Left lobe of liver (tissue), 2 donors: ENCODE results near the gene SLCO3A1. TPM values are rescaled to one million over a fixed set of nuclear protein-coding genes. Genes with fewer than 3 reads are reported as not detected.

Experiments used
- ATAC-seq: fragments of 200-7000 bp; cut with Tn5 transposase; one replicate; pipeline ENCODE4 v1.9.1; 2020; ENCODE audit warnings: mild to moderate bottlenecking, moderate library complexity
- DNase-seq: peaks from one replicate; pipeline ENCODE4 v3.0.0-alpha.2; 2020; ENCODE audit warnings: low spot score
- total RNA-seq: library from RNA; stranded (reverse); gene quantifications from one replicate; pipeline ENCODE4 v1.2.1, GENCODE V29; 2021
- donor health status: DM: no; HTN: no; CAD: no; lungs with moderate emphysema.
- donor health status: DM: no; HTN: yes; CAD: no.

Gene SLCO3A1
- total RNA-seq, 1 donor from 2014 or later, result 3.4 TPM

DNA sequence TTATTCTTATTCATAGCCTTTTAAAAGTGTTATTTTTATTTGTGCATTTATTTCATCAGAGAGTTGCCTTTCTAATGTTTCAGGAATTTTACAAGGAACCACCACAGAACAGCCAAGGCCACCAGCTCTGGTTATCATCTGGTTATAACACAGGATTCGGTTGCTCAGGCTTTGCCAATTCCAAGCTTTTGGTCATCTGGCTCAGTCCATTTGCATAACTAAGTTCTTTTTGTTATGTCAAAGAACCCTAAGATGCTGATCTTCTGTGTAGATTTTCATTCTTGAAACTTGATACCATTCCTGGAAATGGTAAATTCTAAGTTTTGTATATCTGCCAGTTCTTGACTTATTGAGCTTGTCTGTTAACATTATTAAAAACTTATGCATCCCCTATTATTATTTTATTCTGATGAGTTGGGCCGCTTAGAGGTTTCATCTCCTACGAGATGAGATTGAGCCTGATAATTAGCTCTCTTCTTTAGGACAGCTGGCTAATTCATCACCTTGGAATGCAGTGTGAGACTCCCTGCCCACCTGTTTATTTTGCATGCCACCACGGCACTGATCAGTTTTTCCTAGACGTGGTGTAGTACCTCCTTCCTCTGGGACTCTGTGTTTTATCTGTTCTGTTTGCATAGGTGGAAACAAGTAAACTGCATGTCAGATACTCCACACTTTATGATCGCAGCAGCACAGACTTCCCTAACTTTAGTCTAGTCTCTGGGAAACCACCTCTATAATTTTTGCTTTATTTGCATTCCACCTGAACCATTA, 264.8 kb downstream of the SLCO3A1 start:
- DNase-seq (no peak), ATAC-seq (no peak)

DNA sequence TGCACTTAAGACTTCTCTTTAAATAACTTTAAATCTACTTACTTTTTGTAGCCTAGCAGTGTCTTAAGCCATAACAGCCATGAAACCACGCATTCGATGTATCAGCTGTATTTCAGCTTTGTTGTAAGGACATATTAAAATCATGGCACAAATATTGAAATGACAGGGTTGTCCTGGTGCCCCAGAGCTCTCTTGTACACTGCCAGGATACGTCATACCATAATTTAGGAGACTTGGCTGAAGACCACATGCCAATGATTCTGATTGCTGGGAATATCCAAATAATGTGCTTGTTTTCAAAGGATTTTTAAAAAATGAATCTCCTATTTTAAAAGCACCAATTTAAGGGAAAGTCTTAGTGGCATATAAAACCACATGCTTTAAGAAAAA, 265.4 kb downstream of the SLCO3A1 start:
- no peak for DNase-seq
- no peak for ATAC-seq

DNA sequence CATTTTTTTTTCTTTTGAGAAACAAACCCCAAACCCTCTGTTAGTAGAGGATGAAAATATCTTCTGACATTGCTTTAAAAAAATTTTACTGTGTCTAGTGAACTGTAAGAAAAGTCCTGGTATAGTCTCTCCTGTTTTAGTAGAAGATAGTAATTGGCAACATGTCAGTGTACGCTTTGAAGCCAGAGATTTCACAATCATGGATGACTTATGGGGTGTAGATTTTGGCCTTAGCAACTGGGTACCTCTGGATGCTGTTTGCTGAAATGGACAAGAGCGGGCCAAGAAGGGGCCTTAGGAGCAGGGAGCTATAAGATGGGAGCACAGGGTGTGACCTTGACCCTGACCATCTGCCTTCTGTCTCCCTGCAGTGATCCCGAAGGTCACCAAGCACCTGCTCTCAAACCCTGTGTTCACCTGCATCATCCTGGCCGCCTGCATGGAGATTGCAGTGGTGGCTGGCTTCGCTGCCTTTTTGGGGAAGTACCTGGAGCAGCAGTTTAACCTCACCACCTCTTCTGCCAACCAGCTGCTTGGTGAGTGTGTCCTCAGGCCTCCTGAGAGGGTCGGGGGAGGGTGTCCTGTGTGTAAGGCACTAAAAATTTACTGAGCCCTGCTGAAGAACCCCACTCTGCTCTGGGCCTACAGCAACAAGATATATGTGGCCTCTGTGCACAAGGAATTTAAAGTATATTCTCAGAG, 266.7 kb downstream of the SLCO3A1 start:
- ATAC-seq, result peak; percentile 52
- DNase-seq, result no peak

DNA sequence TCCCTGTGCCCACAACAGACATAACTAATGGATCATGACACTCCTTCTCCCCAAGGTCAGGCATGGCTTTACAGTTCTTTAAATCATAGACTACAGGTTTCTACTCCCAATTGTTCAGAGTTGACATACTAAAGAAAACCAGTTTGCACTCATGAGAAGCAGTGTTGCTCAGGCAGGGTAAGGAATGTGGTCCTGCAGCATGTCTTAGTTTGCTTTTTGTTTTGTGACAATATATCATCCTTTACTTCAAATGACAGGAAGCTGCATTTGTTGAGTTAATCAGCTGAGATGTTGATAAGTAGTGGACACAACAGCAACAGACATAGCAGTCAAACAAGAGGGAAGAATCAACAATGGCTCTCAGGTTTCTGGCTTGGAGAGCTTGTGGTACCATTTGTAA, 267.5 kb downstream of the SLCO3A1 start:
- ATAC-seq (no peak), DNase-seq (no peak)

DNA sequence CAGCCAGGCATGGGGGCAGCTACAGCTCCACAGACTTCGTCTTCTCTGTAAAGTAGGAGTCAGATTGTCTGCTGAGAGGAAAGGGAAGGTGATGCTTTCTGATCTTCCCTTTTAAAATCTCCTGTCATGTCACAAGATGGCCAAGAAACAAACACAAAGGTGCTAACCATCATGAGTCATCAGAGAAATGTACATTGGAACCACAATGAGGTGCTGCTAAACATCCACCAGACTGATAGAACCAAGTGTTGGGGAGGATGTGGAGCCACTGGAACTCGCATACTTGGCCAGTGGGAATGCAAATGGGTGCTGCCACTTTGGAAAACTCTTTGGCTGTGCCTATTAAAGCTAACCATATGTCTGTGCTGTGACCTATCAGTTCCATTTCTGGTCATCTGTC, 268.8 kb downstream of the SLCO3A1 start:
- DNase-seq (no peak), ATAC-seq (no peak)

DNA sequence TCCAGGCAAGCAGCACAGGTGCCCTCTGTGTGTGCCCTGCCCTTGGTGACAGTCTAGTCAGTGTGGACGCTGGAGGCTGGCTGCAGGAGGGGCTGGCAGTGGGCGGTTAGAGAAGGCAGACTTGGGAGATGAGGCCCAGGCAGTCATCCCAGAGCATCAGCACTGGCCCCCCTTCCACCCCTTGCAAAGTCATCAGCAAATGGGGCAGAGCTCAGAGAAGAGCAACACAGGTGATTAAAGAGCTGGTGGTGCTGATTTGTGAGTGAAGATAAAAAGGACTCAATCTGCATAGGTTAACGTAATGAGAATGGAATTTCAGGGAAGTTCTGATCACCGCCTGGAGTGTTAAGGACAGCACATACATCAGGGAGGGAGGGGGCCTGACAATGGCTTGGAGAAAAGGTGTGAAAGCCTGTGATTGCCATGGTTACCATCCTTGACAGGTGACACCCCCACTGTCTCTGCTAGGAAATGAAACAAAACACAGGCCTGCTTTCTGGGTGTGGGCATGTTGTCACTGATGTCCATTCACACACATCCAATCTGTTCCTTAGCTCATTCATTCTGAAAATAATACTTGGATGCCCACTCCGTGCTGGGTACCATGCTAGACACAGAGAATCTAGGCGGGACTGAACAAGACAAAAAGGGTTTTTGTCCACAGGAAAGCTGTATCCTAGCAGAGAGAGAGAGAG, 270.6 kb downstream of the SLCO3A1 start:
- peak; percentile 36 for ATAC-seq

DNA sequence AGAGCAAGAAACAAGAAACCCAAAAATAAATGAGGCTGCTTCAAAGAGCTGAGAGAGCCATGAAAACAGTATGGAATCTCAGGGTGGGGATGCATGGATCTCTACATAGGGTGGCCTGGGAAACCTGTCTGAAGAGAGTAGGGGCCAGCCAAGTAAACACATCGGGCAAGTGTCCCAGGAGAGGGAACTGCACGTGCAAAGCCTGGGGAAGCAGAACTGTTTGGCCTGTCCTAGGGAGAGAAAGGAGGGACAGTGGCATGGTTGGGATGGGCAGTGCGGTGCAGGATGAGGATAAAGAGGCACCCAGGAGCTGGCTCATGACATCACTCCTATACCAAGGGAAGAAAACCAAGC, 271.1 kb downstream of the SLCO3A1 start:
- DNase-seq, result no peak
- no peak for ATAC-seq

More for the DNA sequence above, 270.6 kb downstream of the SLCO3A1 start:
- no peak for DNase-seq

DNA sequence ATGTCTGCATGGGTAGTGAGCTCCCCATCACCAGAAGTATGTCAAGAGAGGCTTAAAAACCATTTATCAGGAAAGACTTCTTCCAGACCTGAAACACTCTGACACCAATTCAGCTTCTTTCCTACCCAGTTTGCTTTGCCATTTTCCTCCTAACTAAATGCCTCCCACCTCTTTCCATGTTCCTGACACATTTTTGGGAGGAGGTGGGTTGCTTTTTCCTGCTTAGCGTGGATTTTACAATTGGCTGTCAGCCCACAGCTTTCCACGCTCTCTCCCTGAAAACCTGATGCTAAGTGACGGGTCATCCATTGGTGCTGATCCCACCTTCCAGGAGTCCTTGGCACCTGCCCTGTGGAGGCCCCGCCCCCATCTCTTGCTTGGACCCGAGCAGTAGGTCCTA, 275.3 kb downstream of the SLCO3A1 start:
- ATAC-seq (no peak), DNase-seq (no peak)

DNA sequence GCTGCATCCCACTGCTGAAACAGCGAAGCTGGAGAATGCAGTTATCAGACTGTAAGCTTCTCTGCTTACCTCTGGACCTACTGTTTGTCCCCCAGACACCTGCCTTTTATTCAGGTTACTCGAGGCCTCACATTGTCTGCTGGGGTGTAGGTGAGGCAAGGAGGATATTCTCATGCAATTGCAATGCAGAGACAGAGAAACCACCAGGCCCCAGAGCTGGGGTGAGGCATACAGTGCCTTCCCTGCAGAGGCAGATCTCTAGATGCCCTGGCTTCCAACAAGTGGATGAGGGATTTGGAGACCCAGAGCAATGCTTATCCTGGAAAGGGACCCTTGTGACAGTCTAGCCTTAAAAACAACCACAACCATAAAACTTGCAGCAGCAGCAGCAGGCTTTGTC, 276.7 kb downstream of the SLCO3A1 start:
- ATAC-seq (no peak), DNase-seq (no peak)

DNA sequence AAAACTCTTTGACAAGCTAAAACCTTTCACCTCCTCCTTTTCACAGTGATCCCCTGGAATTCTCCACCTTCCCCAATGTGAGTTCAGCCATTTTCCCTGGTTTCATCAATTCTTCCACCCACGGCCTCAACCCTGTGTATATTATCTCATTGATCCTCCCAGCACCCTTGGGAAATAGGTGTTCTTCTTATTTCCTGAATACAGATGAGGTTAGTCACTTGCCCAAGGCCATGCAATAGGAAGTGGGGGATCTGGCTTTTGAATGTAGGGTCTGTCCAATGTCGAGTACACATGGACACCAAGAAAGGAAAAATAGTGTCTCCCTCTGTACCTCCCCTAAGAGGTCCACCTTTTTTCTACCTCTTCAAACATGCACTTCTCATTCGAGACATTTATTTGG, 277.4 kb downstream of the SLCO3A1 start:
- ATAC-seq (no peak), DNase-seq (no peak)

DNA sequence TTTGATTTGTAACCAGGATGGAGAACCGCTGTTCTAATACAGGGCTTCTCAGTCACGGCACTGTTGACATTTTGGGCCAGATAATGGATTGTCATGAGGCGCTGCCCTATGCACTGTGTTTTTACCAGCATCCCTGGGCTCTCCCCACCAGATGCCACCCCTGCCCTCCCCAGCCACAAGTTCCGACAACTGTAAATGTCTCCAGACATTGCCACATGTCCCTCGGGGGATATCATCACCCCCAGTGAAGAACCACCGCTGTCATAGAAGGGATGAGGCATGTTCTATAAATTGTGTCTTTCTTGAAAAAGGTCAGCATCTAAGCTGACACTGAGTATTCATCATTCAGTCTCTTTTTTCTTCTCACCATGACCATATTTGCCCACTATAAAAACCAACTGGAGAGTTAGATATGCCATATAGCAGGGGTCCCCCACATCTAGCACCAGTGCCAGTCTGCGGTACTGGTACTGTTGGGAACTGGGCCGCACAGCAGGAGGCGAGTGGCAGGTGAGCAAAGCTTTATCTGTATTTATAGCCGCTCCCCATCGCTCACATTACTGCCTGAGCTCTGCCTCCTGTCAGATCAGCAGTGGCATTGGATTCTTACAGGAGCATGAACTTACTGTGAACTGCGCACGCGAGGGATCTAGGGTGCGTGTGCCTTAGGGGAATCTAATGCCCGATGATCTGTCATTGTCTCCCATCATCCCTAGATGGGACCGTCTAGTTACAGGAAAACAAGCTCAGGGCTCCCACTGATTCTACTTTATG, 279.7 kb downstream of the SLCO3A1 start:
- DNase-seq (no peak), ATAC-seq (no peak)

DNA sequence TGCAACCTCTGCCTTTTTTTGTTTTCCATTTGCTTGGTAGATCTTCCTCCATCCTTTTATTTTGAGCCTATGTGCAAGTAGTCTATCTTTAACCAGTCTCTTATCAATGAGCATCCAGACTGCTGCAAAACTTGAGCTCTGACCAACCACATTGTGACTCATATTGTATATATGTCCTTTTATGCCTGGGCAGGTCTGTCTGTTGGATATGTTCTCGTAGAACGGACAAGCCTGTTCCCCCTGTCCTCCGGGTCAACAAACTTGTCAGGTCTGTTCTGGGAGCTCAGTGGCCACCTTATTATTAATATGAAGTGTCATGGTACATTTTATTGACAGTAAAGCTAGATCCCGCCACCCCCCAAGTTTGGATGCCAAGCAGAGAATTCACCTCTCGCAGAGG, 287.3 kb downstream of the SLCO3A1 start:
- DNase-seq (no peak), ATAC-seq (no peak)

DNA sequence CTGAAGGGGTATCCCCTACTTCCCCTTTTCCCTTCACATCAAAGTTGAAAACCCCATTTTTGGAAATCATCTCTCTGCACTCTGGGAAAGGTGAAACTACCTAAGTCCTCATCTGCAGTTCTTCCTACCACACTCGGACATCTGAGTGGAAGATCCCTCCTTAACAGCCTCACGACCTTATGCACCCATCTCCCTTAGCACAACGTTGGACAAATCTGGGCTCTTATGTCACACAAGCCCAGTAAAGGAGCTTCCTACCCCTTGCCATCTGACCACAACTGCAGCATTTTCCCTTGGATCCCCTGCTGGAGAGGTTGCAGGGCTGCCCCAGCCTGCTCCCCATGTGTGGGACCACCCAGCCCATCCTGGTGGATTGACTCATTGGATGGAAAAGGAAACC, 288.1 kb downstream of the SLCO3A1 start:
- ATAC-seq (no peak), DNase-seq (no peak)

DNA sequence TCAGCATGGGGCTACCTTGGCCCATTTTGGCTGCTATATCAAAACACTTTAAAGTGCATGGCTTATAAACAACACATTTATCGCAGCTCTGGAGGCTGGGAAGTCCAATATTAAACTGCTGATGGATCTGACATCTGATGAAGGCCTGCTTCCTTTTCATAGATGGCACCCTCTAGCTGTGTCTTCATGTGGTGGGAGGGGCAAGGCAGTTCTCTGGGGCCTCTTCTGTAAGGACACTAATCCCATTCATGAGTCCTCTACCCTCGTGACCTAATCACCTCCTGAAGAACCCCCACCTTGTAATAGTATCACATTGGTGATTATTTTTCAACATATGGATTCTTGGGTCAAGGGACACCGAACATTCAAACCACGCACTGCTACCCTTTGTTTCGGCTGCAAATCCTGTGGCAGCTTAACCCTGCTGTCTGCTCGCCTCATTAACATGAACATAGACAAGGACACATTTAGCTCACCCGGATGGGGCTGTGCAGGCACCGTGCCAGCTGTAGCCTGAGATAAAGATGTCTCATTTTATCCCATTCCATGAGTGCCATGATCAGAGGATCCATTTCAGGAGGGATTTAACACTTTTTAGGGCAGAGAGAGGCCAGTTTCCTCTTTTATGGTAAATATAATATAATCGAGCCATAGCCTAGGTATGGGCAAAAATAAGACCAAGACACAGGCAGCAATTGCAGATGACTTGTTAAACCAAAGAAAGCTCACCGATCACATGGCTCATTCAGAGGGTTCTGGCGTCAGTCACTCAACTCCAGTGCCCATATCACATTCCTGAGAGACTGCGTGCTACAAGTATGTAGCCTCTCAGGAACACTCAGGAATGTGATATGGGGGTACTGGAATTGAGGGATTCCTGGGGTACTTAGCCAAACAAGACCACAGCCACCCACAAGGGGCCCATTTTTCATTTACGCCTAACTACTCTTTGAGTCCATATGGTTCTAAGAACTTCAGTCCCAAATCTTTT, 289.0 kb downstream of the SLCO3A1 start:
- no peak for ATAC-seq

DNA sequence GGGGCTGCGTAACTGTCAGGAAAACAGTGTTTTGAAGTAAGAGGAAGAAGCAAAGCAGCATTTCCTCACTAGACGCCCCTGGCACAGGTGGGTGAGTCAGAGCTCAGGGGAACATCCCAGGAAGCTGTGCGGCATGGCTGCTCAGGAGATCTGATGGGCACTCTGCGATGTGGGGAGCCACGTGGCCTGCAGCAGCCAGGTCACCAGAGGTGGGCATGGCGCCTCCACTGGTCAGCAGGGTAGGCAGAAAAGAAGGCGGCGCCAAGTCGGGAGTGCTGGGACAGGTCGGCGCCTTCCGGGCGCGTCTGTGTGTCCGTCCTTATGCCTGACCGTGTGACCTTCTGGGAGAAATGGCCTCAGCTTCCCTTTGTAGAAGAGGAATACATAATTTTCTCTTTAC, 290.3 kb downstream of the SLCO3A1 start:
- DNase-seq, result no peak
- no peak for ATAC-seq

More for the DNA sequence above, 289.0 kb downstream of the SLCO3A1 start:
- DNase-seq, result no peak

DNA sequence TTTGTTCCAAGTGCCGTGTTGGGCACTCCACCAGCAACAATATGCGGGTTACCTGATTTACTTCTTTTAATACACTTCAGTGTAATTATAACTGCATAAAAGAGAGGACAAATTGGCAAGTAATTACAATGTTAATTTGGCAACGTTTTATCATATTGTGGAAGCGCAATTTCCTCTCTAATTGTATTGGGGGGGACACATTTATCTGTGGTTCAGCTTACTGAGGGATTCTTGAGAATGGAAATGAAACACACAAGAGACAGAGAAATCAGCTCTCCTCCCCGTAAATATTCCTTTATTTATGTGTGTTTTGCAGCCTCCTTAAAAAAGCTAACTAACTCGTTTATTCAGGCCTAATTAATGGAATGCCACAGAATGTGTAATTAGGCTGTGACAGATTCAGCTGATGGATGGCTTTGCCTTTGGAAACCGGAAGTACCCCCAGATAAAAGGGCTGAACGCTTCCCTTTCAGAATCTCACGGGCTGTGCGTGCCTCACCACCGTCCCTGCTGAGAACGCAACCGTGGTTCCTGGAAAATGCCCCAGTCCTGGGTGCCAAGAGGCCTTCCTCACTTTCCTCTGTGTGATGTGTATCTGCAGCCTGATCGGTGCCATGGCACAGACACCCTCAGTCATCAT, 293.1 kb downstream of the SLCO3A1 start:
- DNase-seq (no peak), ATAC-seq (no peak)

DNA sequence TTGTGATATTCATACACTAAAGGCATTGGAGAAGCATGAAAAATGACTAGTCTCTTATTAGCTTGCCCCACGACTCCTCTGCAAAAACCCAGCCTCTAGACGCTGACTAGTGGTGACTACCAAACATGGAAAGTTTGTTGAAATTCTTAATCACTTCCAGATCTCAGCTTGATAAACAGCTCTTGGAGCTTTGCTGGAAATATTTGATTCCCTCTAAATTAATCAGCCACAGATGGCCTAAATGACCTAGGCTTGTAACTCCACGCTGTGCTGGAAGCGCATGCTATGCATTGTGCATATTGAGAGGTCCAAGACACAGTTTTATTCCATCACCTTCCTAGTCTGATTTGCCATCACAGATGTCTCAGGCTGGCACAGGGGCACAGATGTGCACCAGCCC, 295.5 kb downstream of the SLCO3A1 start:
- DNase-seq (no peak), ATAC-seq (no peak)

DNA sequence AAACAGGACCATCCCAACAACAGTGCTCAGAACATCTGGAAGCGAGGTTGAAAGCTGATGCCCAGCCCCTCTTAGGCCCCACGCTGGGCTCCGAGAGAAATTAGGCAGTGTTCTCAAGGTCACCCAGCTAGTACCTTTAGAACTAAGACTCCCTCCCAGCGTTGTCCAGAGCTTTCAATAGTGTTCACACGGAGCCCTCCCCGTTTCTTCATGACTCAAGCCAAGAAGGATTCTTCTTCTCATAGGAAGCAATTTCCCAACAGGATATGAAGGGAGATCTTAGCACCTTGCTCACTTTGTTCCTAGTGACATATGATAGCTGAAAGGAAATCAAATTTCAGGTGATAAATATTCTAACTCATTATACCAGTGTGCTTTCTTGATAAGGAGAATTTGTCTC, 296.0 kb downstream of the SLCO3A1 start:
- ATAC-seq (no peak), DNase-seq (no peak)

DNA sequence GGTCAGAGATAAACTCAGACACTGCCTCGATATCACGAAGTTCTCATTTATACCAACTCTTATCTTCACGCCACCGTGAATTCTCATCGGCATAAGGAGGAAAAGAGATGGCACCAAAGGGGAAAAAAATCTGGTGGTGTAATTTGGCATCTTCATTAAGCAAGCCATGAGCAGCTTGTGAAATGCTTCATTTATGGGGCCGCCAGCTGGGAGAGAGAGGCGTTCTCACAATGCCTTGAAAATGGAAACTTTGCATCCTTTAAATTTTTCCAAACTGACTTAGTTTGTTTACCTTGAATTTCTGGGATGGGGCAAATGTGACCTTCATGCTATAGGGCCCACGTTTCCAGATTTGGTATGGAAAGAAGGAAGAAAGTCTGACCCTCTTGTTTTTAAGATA, 297.7 kb downstream of the SLCO3A1 start:
- DNase-seq, result no peak
- ATAC-seq, result no peak

DNA sequence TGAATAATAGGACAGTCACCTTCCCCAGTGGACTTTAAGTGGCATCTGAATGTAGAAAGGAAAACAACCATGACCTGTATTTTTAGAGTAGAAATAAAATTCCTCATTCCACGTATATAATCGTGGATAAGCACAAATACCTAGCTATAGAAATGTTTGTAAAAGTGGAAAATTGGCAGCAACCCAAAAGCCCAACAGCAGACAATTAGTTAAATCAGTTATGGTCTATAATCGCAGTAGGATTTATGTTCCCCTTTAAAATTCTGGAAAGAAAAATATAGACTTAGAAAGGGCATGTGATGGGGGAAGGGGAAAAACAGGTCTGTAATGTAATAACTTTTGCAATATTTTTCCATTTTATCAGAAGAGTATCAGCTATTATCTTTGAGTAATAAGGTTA, 298.2 kb downstream of the SLCO3A1 start:
- ATAC-seq (no peak), DNase-seq (no peak)
